Ascending aorta (tissue), 2 donors: ENCODE data around the gene B4GALT4. TPM values are rescaled to one million over a fixed set of nuclear protein-coding genes. Genes with fewer than 3 reads are reported as not detected.

Experiments
- DNase-seq, 2 donors: peaks; one replicate each; pipeline ENCODE4 v3.0.0-alpha.2; 2019; ENCODE audit warnings: low spot score in 2 of 2
- H3K27ac ChIP-seq, 2 donors: fragments of 200-600 bp; sonication (generic); one replicate each; pipeline ENCODE4 v1.5.1; 2016 to 2017; ENCODE audit warnings: mild to moderate bottlenecking in 1 of 2
- H3K27me3 ChIP-seq: fragments of 200-600 bp; sonication (generic); one replicate; pipeline ENCODE4 v1.5.1; 2017
- H3K36me3 ChIP-seq, 2 donors: fragments of 200-600 bp; sonication (generic); one replicate each; pipeline ENCODE4 v1.5.1; 2016
- H3K4me1 ChIP-seq, 2 donors: fragments of 200-600 bp; sonication (generic); one replicate each; pipeline ENCODE4 v1.5.1; 2016 to 2017; ENCODE audit warnings: mild to moderate bottlenecking in 1 of 2
- H3K4me3 ChIP-seq, 2 donors: fragments of 200-600 bp; sonication (generic); one replicate each; pipeline ENCODE4 v1.5.1; 2016 to 2017; ENCODE audit warnings: mild to moderate bottlenecking in 1 of 2
- H3K9me3 ChIP-seq, 2 donors: fragments of 200-600 bp; sonication (generic); one replicate each; pipeline ENCODE4 v1.5.1; 2016
- CTCF ChIP-seq, 3 experiments: fragments of 200-600 bp in 2 of 3; fragments of 450-650 bp in 1 of 3; sonication (generic) in 2 of 3; IDR thresholded peaks; one replicate each; pipeline ENCODE4 v1.5.1; 2016 to 2019; ENCODE audit warnings: antibody characterized with exemption in 3 of 3, mild to moderate bottlenecking in 1 of 3, moderate library complexity in 1 of 3
- intact Hi-C: fragments of 100-400 bp; cut with DNase I; formaldehyde crosslinking; loops from one replicate; pipeline ENCODE4 v1.15.1; 2023
- total RNA-seq: library from RNA; depleted of rRNA; stranded (reverse); fragments of >200 nt; gene quantifications from one replicate; pipeline ENCODE4 v1.1.0, GENCODE V29; 2016

The B4GALT4 gene
- total RNA-seq, 1 donor from 2014 or later, result 6.4 TPM

GRCh38 chr3:119240101-119240590 lies 532 bp downstream of the B4GALT4 start:
- DNase-seq, result no peak
- no peaks in the 10 kb centered on the region for H3K9me3 ChIP-seq
- intact Hi-C loops, result loop anchor here (1.0 to 10.0 kb wide), 6 partner anchors 54 to 465 kb away; partner anchors contain the start of genes ARHGAP31, CFAP91, COX17 and TIMMDC1
- peaks cover 6 to 7% of the 10 kb centered on the region in 2 donors for H3K4me1 ChIP-seq
- no peaks in the 10 kb centered on the region for H3K27me3 ChIP-seq
- peak overlapping the region; percentile 92 to 96 for H3K27ac ChIP-seq
- peak overlapping the region; percentile 80 to 86 for H3K4me3 ChIP-seq
- TF ChIP-seq CTCF (IDR thresholded peaks at IDR 0.05), result no peak
- H3K36me3 ChIP-seq, result peaks cover 0 to 12% of the 10 kb centered on the region in 2 donors

- no peak for DNase-seq
- Histone ChIP-seq H3K4me3 (peak overlapping the region; percentile 80 to 86), H3K27me3 (no peaks in the 10 kb centered on the region), H3K4me1 (peaks cover 6 to 12% of the 10 kb centered on the region in 2 donors), H3K36me3 (peaks cover 0 to 12% of the 10 kb centered on the region in 2 donors), H3K27ac (peak overlapping the region; percentile 92 to 96), H3K9me3 (no peaks in the 10 kb centered on the region)
- intact Hi-C loops, result no loop called here
- TF ChIP-seq CTCF (IDR thresholded peaks at IDR 0.05), result no peak
Measured at GRCh38 chr3:119239206-119239820, 1.4 kb downstream of the B4GALT4 start.

- intact Hi-C loops, result no loop called here
- Histone ChIP-seq H3K4me1 (peaks cover 6 to 14% of the 10 kb centered on the region in 2 donors), H3K4me3 (peak overlapping the region; percentile 6 to 86), H3K9me3 (no peaks in the 10 kb centered on the region), H3K27me3 (no peaks in the 10 kb centered on the region), H3K27ac (no peak overlapping the region), H3K36me3 (peaks cover 0 to 17% of the 10 kb centered on the region in 2 donors)
- DNase-seq, result no peak
- TF ChIP-seq CTCF (IDR thresholded peaks at IDR 0.05), result no peak
Measured at GRCh38 chr3:119238363-119238762, 2.3 kb downstream of the B4GALT4 start.

- no peak overlapping the region for H3K4me3 ChIP-seq
- no peaks in the 10 kb centered on the region for H3K9me3 ChIP-seq
- DNase-seq, result no peak
- peaks cover 6 to 14% of the 10 kb centered on the region in 2 donors for H3K4me1 ChIP-seq
- H3K27me3 ChIP-seq, result no peaks in the 10 kb centered on the region
- intact Hi-C loops, result no loop called here
- H3K36me3 ChIP-seq, result peaks cover 3 to 28% of the 10 kb centered on the region in 2 donors
- no peak overlapping the region for H3K27ac ChIP-seq
- no peak for TF ChIP-seq CTCF (IDR thresholded peaks at IDR 0.05)
Measured at GRCh38 chr3:119237299-119237698, 3.4 kb downstream of the B4GALT4 start.

- no peaks in the 10 kb centered on the region for H3K9me3 ChIP-seq
- no peak for DNase-seq
- TF ChIP-seq CTCF (IDR thresholded peaks at IDR 0.05), result no peak
- peaks cover 6 to 14% of the 10 kb centered on the region in 2 donors for H3K4me1 ChIP-seq
- no peak overlapping the region for H3K27ac ChIP-seq
- no peaks in the 10 kb centered on the region for H3K27me3 ChIP-seq
- no peak overlapping the region for H3K4me3 ChIP-seq
- intact Hi-C loops, result no loop called here
- peaks cover 6 to 31% of the 10 kb centered on the region in 2 donors for H3K36me3 ChIP-seq
Measured at GRCh38 chr3:119236756-119237155, 3.9 kb downstream of the B4GALT4 start.
